ELF-1 (cell line): ENCODE data around the gene CD4.
"Not testable (repeated sequence)": the region's sequence is repeated elsewhere in the genome, so short reads cannot be mapped to it uniquely, and the experiment has no call there.

Experiments used
- DNase-seq: peaks from one replicate; pipeline ENCODE4 v3.0.0-alpha.2; 2016; ENCODE audit warnings: low read depth, low spot score

The CD4 gene

DNA sequence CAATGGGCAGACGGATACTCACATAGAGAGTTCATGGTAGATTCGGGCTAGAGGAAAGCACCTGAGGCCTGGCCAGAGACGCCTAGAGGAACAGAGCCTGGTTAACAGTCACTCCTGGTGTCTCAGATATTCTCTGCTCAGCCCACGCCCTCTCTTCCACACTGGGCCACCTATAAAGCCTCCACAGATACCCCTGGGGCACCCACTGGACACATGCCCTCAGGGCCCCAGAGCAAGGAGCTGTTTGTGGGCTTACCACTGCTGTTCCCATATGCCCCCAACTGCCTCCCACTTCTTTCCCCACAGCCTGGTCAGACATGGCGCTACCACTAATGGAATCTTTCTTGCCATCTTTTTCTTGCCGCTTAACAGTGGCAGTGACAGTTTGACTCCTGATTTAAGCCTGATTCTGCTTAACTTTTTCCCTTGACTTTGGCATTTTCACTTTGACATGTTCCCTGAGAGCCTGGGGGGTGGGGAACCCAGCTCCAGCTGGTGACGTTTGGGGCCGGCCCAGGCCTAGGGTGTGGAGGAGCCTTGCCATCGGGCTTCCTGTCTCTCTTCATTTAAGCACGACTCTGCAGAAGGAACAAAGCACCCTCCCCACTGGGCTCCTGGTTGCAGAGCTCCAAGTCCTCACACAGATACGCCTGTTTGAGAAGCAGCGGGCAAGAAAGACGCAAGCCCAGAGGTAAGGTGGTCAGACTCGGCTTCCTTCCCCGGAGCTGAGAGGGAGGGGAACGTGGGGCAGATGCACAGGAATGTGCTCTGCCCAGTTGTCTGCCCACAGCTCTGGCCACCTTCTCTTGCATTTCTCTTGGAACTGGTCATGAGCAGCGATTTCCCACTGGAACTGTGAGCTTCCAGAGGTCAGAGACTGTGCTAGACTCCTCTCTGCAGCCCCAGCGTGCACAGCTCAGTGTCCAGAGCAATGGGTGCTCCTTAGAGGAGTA lies at the start of gene CD4:
TSS of gene CD4 (plus strand) at position 557 of the 953 bp plus-strand sequence. CDS start 10,611 bp downstream, outside the sequence.
- peak; percentile 28 for DNase-seq

DNA sequence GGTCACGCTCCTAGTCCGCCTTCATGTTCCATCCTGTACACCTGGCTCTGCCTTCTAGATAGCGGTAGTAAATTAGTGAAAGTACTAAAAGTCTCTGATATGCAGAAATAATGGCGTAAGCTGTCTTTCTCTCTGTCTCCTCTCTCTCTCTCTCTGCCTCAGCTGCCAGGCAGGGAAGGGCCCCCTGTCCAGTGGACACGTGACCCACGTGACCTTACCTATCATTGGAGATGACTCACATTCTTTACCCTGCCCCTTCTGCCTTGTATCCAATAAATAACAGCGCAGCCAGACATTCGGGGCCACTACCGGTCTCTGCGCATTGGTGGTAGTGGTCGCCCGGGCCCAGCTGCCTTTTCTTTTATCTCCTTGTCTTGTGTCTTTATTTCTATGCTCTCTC lies 47.2 kb upstream of the CD4 start:
- DNase-seq, result not testable (repeated sequence)

DNA sequence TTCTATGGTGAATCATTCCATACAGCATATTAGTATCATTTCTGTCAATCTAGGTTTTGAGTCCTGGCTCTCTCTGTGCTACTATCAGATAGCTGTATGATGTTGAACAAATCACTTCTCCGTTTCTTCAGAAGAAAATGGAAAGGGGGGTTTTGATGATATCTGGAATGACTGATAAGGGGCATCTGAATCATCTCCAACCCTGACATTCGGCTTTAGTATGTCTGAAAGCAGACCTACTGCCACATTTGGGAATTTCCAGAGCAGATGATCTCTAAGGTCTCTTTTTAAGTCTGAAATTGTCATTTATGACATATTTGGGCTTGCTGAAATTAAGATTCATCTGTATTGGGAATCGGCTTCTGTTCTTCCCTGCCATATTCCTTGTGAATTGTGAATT lies 46.5 kb upstream of the CD4 start:
- no peak for DNase-seq

DNA sequence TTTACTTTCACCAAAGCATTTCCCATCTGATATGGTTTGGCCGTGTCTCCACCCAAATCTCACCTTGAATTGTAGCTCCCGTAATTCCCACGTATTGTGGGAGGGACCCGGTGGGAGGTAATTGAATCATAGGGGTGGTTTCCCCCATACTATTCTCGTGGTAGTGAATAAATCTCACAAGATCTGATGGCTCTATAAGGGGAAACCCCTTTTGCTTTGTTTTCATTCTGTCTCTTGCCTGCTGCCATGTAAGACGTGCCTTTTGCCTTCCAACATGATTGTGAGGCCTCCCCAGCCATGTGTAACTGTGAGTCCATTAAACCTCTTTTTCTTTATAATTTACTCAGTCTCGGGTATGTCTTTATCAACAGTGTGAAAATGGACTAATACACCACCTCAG lies 46.0 kb upstream of the CD4 start:
- not testable (repeated sequence) for DNase-seq

DNA sequence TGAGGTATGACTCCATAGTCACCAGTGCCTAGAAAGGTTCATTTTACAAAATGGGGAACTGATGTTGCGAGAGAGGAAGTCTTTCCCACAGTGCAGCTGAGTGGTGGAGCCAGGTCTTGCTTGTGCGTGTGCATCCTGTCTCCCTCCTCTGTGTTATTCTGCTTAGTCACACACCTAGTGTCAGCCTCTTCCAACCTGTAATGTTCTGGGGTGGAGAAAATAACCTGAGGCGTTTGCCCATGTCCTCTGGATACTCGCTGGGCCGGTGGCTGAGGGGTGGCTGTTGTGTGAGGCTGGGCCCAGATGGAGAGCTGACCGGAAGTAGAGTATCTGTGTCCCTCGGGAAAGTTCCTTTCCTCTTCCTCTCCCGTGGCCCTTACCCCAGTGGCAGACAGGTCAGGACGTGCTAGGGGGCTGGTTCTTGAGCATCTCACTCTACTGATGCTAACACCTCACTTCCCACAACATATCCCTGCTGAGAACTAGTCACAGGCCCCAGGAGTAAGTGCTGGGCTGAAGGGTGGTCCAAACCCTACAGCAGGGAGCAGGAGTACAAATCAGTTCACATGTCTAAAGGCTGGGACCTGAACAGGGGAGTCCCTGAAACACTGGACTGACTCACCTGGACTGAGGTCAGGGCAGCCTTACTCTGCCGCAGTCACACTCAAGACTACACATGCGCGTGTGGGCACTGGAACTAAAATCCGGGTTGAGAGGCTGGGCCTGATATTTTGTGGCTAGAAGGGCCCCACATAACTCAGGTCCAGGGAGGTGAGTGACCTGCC lies 43.4 kb upstream of the CD4 start:
- DNase-seq, result no peak

DNA sequence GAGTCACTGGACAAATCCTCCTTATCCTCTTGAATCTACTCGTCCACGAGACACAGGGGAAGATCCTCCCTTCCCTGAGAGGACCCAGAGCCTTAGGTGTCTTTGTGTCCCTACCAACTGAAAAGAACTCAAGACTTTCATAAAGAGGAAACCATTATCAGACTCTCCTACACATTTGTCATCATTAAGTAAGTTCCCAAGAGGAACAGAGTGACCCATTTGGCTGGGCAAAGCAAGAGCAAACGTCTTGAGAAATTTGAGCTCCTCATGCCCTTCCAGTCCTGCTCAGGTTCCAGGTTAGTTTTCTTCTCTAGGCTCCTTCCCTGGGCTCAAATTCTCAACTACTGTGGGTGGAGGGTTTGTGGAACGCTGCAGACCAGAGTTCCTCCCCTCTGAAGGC lies 42.1 kb upstream of the CD4 start:
- DNase-seq, result no peak

DNA sequence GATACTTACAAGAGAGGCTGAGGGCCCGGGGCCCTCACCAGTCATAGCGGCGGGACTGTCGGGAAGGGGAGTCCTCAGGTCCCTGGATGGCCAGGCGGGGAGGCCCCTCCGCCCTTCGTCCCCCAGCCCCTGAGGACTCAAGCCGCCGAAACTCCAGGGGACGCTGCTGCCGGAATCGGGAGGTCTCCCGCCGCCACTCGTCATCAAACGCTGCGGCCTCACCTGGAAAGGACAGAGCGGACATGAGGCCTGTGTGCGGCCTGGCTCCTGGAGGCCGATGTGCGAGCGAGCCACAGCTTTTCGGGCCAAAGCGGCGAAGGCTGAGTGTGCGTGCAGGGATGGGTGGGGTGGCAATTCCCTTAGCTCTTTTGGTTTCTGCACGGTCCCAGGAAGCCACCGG lies 40.6 kb upstream of the CD4 start:
- DNase-seq, result no peak

DNA sequence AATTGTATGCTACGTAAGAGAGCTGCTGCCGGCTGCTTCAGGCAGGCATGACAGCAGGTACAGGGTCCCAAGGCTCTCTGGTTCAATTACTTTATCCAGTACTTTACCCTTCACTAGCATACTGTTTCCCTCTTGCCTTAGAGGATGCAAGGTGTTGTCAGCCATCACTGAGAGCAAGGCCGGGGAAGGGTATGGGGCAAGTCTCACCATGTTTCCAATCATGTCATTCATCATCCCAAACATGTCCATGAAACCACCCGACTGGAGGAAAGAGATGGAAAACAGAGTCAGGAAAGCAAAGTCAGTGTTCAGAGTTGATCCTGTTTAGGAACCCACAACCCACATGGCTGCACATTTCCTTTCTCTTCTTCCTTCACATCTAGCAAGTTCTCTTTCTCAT lies 38.8 kb upstream of the CD4 start:
- no peak for DNase-seq

DNA sequence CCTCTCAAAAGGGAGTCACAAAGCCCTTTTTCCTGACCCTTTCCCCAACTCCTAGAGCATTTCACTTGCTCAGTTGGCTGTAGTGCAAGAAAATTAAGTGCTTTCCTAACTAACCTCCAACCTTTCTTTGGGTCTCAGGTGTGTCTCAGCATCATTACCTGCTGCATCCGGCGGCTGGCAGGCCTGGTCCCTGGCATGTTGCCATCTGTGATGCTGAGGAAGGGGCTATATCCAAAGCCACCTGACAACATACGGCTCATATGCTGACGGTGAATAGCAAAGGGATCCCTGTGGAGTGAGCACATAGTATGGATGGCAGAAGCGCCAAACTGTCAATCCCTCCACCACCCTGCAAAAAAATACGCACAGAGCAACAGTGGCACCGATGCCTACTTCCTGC lies 37.6 kb upstream of the CD4 start:
- no peak for DNase-seq

DNA sequence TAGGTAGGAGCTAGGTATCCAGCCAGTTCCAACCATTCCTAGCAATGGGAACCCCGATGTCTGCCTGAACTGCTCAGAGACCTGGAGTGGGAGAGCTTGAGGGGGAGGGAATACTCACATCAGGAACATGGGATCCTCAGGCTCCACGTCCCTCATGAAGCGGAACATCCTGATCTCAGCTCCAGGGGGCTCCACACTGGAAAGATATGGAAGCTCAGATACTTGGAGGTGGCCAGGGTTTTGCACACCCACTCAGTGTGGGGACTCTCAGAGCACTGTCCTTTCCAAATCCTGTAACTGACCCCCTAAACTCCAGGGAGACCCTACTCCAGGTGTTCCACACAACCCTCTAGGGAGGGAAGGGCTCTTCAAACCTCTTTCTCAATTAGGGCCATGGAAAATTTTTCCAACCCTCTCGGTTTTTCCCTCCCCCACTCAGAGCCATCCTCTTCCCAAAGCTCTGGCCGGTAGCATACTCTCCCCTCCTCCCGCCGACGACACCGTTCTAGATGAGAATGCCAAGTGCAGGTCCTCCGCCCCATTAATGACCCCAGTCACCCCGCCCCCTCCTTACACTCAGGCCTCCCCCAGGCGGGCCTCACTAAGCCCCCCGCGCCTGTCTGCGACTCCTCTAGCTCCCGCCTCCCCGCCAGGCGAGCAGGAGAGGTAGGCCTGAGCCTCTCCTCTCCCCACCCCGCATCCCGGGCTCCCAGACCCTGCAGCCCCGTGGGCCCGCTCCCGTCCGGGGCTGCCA lies 37.0 kb upstream of the CD4 start:
- DNase-seq, result no peak

DNA sequence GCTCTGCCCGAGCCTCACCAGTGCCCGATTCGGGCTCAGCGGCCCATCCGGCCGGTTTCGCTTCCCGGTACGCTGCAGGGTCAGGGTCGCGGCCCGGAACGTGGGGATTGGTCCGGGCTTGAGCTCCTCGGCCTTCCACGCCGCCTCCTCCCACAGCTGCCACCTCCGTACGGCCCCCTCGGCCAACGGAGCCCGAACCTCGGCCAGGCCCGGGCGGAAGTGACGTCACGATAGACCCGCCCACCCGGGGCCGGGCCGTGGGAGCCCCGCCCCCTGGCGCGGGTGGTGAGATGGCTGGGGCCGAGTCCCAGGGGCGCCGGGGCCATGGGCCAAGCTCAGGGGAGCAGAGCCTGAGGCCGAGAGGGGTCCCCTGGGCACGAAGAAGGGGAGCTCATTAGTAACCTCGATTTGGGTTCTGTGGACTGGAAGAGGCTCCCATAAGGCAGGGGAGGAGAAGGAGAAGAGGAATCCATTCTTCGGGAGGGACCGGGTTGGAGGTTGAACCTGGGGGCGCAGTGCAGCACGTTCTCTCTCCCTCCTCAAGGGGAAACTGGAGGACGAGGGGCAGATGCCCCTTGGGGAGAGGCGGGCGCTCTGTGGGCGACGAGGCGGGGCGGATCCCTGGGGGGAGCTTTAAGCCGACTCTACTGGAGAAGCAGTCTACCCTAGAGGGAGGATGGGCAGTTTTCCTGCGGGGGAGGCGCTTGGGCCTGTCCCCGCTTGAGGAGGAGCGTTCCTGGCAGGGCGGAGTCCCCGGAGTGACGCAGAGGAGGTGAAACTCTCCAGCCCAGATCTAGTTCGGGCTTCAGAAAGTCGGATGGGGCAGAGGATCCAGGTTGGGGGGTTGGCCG lies 36.2 kb upstream of the CD4 start, which contains the start of gene MLF2:
TSS of gene MLF2 (minus strand) at position 221 of the 851 bp plus-strand sequence. CDS start 807 bp downstream, outside the sequence.
- peak; percentile 100 for DNase-seq

DNA sequence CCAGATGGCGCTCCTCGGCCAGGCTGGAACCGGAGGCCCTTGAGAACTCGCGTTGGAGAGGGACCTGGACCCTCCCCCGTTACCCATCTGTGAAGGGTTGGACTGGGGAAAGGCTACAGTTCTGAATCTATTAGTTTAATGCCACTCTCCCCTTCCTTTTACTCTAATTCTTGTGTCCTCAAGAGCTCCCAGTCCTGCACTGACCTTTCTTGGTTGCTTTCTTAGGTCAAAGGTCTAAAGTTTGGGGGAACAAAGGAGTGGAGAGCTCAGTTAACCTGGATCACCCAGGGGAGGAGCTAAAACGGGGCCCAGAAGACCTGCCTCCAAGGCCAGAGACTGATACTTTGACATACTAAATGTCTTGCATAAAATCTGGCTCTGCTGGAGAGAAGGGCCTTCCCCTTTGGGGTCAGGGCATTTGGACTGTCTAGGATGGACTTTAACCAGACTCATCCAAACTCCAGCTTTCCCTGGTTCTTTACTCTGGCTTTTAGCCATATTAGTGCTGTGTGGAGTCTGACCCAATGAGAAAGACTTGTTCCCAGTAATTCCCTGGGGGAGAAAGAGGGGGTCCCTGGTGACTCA lies 35.5 kb upstream of the CD4 start:
- no peak for DNase-seq

DNA sequence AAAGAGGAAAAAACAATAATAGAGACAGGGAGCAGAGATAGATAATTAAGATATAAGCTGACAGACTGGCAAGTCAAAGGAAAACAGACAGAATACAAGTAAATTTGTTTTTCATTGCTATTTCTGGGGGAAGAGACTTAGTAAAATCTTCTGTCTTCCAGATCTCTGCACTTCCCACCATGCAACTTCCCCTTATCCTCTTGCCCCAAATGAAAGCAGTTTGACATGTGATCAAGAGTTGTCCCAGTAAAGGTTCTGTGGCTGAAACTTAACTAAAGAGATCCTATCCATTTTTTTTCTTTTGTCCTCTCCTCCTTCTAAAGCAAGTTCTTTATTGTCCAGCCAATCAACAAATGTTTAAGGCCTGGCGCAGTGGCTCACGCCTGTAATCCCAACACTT lies 34.9 kb upstream of the CD4 start:
- DNase-seq, result no peak

DNA sequence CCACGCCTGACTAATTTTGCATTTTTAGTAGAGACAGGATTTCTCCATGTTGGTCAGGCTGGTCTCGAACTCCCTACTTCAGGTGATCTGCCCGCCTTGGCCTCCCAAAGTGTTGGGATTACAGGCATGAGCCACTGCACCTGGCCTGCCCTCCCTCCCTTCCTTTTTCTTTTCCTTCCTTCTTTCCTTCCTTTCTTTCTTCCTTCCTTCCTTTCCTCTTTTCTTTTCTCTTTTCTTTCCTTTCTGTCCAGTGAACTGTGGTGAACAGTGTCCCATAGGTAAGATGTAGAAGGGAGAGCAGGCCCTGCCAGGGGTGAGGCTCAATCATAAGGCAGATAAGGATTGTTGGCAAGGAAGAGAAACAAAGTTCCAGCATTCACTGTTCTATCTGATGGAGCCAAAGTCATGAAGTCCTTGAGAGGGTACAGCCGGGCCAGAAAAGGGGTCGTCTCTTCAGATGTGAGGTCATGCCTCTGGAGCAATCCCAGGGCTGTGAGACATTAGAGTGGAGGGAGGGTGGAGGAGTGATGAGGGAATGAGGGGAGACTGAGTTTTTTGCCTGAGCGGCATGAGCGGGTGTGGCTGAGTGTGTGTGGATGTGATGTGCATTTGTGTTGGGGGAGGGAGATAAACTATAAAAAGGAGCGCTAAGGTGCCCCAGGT lies 32.2 kb upstream of the CD4 start:
- DNase-seq, result no peak

DNA sequence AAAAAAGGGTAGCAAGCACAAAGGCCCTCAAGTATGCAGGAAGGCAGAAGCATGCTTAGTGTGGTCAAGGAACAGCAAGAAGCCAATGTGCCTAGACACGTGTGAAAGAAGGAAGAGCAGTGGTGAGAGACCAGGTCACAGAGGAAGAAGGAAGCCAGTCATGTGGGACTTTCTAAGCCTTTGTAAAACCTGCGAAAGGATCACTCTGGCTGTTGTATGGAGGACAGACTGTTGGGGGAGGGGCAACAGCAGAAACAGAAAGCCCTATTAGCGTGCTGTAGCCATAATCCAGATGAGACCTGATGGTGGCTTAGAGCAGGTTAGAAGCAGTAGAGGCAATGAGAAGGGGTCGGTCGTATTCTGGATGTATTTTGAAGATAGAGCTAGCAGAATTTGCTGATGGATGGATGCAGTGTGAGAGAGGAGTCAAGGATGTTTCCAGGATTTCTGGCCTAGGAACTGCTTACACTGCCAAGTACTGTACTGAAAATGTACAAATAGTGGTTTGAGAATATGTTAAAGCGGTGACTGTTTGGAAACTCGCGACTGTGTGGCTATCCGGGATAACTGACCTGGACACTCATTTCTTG lies 30.7 kb upstream of the CD4 start:
- no peak for DNase-seq

DNA sequence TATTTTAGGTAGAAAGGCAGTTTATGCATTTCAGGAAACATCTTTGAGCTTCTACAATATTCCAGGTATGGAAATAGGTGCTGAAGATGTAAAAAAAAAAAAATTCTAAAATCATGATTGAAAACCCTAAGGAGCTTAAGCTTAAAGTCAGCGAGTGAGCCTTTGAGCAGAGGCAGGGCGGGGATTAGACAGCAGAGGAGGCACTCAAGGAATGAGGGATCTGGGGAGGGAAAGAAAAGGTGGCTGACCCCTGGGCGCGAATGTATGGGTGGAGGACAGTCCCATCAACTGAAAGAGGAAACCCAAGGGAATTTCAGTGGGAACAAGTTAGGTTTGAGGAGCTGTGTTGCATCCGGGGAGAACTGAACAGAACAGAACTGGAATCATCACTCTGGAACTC lies 29.6 kb upstream of the CD4 start:
- no peak for DNase-seq

DNA sequence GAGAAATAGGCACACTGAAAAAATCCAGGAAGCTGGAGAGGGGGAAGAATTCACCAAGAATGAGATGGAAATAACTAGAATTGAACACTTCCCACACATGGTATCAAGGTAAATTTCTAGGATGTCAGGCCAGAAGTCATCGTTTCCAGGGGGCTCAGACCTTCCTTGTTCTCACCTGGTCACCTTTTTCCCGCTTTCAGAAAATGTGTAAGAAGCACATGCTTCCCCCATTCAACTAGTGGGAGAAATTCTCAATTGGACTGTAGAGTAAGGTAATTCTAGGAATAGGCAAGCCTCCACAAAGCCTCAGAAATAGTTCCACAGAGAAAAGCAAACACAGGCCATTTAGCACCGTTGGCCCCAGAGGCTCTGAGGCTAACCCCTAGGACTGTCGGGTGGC lies 25.9 kb upstream of the CD4 start:
- no peak for DNase-seq

DNA sequence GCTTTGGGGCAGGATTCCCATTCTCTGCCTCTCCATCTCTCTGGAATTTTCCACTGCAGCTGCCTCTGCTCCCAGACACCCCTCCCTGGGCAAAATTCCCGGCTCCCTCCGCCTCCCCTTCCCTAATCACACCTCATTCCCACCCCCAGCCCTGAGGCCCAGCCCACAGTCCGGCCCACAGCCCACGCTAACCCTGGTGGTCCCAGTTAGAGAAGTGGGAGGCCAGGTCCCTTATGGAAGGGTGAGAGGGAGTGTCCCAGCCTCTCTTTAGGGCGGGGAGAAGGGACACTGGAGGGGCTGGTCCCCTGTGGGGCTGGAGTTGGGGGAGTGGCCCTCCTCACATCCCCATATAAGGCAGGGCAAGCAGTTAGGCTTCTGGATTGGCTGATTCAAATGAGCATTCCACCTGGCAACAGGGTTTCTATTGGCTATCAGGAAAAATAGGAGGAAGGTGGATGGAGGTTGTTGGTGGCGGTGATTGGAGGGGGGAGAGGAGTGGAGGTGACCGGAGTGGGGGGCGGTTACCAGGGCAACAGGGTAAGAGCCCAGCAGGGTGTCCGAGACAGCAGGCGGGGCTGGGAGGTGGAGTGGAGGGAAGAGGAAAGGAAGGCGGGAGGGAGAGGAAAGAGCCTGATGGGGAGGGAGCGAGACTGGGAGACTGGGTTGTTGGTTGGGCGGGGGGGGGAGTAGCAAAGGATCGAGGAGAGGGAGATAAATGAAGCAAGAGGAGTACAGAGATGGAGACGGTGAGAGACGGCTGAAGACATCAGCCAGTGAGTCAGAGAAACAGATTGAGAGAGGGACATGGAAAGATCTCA lies 25.1 kb upstream of the CD4 start:
- peak; percentile 99 for DNase-seq
